Gastroesophageal sphincter (tissue), 4 donors: ENCODE results near the gene ZNF787. TPM values are rescaled to one million over a fixed set of nuclear protein-coding genes. Genes with fewer than 3 reads are reported as not detected.
"Not testable (repeated sequence)": the region's sequence is repeated elsewhere in the genome, so short reads cannot be mapped to it uniquely, and the experiment has no call there.

Experiments
- ATAC-seq: fragments of 150-250 bp; one replicate; pipeline ENCODE4 v1.9.1; 2016; ENCODE audit warnings: mild to moderate bottlenecking, moderate library complexity
- H3K27ac ChIP-seq, 4 donors: fragments of 200-600 bp; sonication (generic) in 3 of 4; 1 replicate in 3 of 4; 2 replicates in 1 of 4; pipeline ENCODE4 v1.5.1; 2016 to 2019
- H3K27me3 ChIP-seq: fragments of 200-600 bp; sonication (generic); one replicate; pipeline ENCODE4 v1.5.1; 2019
- H3K36me3 ChIP-seq, 2 donors: fragments of 200-600 bp; sonication (generic); one replicate each; pipeline ENCODE4 v1.5.1; 2019; ENCODE audit warnings: control low read depth in 1 of 2
- H3K4me1 ChIP-seq, 3 donors: fragments of 200-600 bp; sonication (generic); 1 replicate in 2 of 3; 2 replicates in 1 of 3; pipeline ENCODE4 v1.5.1; 2016 to 2019; ENCODE audit warnings: control low read depth in 2 of 3
- H3K4me3 ChIP-seq, 2 donors: fragments of 200-600 bp; sonication (generic); one replicate each; pipeline ENCODE4 v1.5.1; 2019; ENCODE audit warnings: mild to moderate bottlenecking in 1 of 2, moderate library complexity in 1 of 2
- H3K9me3 ChIP-seq, 3 donors: fragments of 200-600 bp; sonication (generic); one replicate each; pipeline ENCODE4 v1.5.1; 2017 to 2019; ENCODE audit warnings: control low read depth in 2 of 3
- CTCF ChIP-seq, 4 experiments: fragments of 200-600 bp in 2 of 4; fragments of 450-650 bp in 2 of 4; sonication (generic) in 1 of 4; IDR thresholded peaks; one replicate each; pipeline ENCODE4 v1.5.1; 2017 to 2019; ENCODE audit warnings: antibody characterized with exemption in 4 of 4, mild to moderate bottlenecking in 2 of 4, moderate library complexity in 2 of 4
- EP300 ChIP-seq: sonication (generic); formaldehyde crosslinking; IDR thresholded peaks from one replicate; pipeline ENCODE4 v1.6.1; 2017; ENCODE audit warnings: antibody characterized with exemption, mild to moderate bottlenecking
- POLR2A ChIP-seq, 2 donors: fragments of 450-650 bp; IDR thresholded peaks; one replicate each; pipeline ENCODE4 v1.6.1; 2017; ENCODE audit warnings: antibody characterized with exemption in 2 of 2, mild to moderate bottlenecking in 2 of 2, moderate library complexity in 1 of 2
- POLR2AphosphoS5 ChIP-seq: sonication (generic); formaldehyde crosslinking; IDR thresholded peaks from one replicate; pipeline ENCODE4 v1.6.1; 2017; ENCODE audit warnings: antibody characterized with exemption
- WGBS, 2 donors: methylation state at CpG; one replicate each; pipeline ENCODE4 v1.1.5; 2018; ENCODE audit warnings: low coverage in 1 of 2; 5-methylcytosine and 5-hydroxymethylcytosine counted together
- total RNA-seq, 4 donors: library from RNA; depleted of rRNA; stranded (reverse); fragments of >200 nt; gene quantifications; one replicate each; pipeline ENCODE4 v1.1.0, GENCODE V29; 2016

Gene ZNF787
- total RNA-seq, 4 donors from 2014 or later: 18.6 to 31.8 (median 19.7) TPM

- ATAC-seq: no peak
- Histone ChIP-seq H3K4me3 (no peak overlapping the region), H3K4me1 (peaks cover 0 to 21% (median 0%) of the 10 kb centered on the region in 3 donors), H3K27me3 (no peaks in the 10 kb centered on the region), H3K27ac (peak overlapping the region in 1 of 4 donors; percentile 35), H3K36me3 (peaks cover 0 to 59% of the 10 kb centered on the region in 2 donors), H3K9me3 (no peaks in the 10 kb centered on the region)
- WGBS, 2 donors: 76 to 77% methylated on average over 11 of the region's 11 CpGs
- TF ChIP-seq CTCF (IDR thresholded peaks at IDR 0.05): no peak
Observed at GRCh38 chr19:56150358-56150757, 29.3 kb upstream of the ZNF787 start.

- Histone ChIP-seq H3K27me3 (no peaks in the 10 kb centered on the region), H3K36me3 (peaks cover 0 to 52% of the 10 kb centered on the region in 2 donors), H3K27ac (no peak overlapping the region), H3K4me3 (no peak overlapping the region), H3K4me1 (peaks cover 0 to 17% (median 0%) of the 10 kb centered on the region in 3 donors), H3K9me3 (no peaks in the 10 kb centered on the region)
- WGBS, 2 donors: 100% methylated on average over 1 to 3 of the region's 5 CpGs
- TF ChIP-seq CTCF (IDR thresholded peaks at IDR 0.05) (no peak), EP300 (no peak), POLR2A (IDR thresholded peaks at IDR 0.05) (no peak), POLR2AphosphoS5 (no peak)
- no peak for ATAC-seq
Observed at GRCh38 chr19:56149656-56150038, 28.6 kb upstream of the ZNF787 start.

- H3K9me3 ChIP-seq: not testable (repeated sequence)
- 90 to 91% methylated on average over 8 to 12 of the region's 12 CpGs for WGBS, 2 donors
Observed at GRCh38 chr19:56148955-56149655, 28.0 kb upstream of the ZNF787 start.

GRCh38 chr19:56148096-56148495 is 27.0 kb upstream of the ZNF787 start:
- no peaks in the 10 kb centered on the region for H3K27me3 ChIP-seq
- peaks cover 0 to 45% of the 10 kb centered on the region in 2 donors for H3K36me3 ChIP-seq
- TF ChIP-seq EP300: no peak
- no peak for TF ChIP-seq POLR2AphosphoS5
- no peak for TF ChIP-seq POLR2A (IDR thresholded peaks at IDR 0.05)
- TF ChIP-seq CTCF (IDR thresholded peaks at IDR 0.05): no peak
- WGBS, 2 donors: 93% methylated on average over 8 of the region's 15 CpGs; no CpG with 5 or more reads in 1 of the 2 donors
- H3K9me3 ChIP-seq: no peaks in the 10 kb centered on the region
- no peak overlapping the region for H3K4me3 ChIP-seq
- H3K4me1 ChIP-seq: peaks cover 0 to 32% (median 0%) of the 10 kb centered on the region in 3 donors
- ATAC-seq: no peak
- H3K27ac ChIP-seq: no peak overlapping the region

More at GRCh38 chr19:56148955-56149655, 28.0 kb upstream of the ZNF787 start:
- not testable (repeated sequence) for H3K27me3 ChIP-seq, H3K4me3 ChIP-seq, H3K27ac ChIP-seq, ATAC-seq
- Histone ChIP-seq H3K36me3 (peaks cover 0 to 47% of the 10 kb centered on the region in 2 donors), H3K4me1 (peaks cover 0 to 22% (median 0%) of the 10 kb centered on the region in 3 donors)

GRCh38 chr19:56147307-56147706 is 26.2 kb upstream of the ZNF787 start:
- H3K9me3 ChIP-seq: no peaks in the 10 kb centered on the region
- no peaks in the 10 kb centered on the region for H3K27me3 ChIP-seq
- H3K27ac ChIP-seq: no peak overlapping the region
- H3K36me3 ChIP-seq: peaks cover 0 to 45% of the 10 kb centered on the region in 2 donors
- H3K4me1 ChIP-seq: peaks cover 0 to 32% (median 0%) of the 10 kb centered on the region in 3 donors
- whole genome bisulfite sequencing, 2 donors: 100% methylated on average over 1 of the region's 22 CpGs; no CpG with 5 or more reads in 1 of the 2 donors
- TF ChIP-seq POLR2AphosphoS5 (no peak), CTCF (IDR thresholded peaks at IDR 0.05) (no peak), POLR2A (IDR thresholded peaks at IDR 0.05) (no peak), EP300 (no peak)
- no peak overlapping the region for H3K4me3 ChIP-seq
- ATAC-seq: no peak
